HEK293 (cell line): ENCODE results near the gene SLC2A9.

ENCODE experiments used
- CTCF ChIP-seq: fragments of 450-650 bp; formaldehyde crosslinking; IDR thresholded peaks from 2 replicates; pipeline ENCODE4 v1.5.1; 2016; ENCODE audit warnings: missing biosample characterization, missing genetic modification characterization
- GFI1B ChIP-seq: fragments of 450-650 bp; formaldehyde crosslinking; IDR thresholded peaks from 2 replicates; pipeline ENCODE4 v1.5.1; 2016; ENCODE audit warnings: missing biosample characterization, missing genetic modification characterization
- GLI4 ChIP-seq: fragments of 450-650 bp; formaldehyde crosslinking; IDR thresholded peaks from 2 replicates; pipeline ENCODE4 v1.5.1; 2016; ENCODE audit warnings: missing biosample characterization, missing genetic modification characterization
- KLF7 ChIP-seq: fragments of 450-650 bp; formaldehyde crosslinking; IDR thresholded peaks from 2 replicates; pipeline ENCODE4 v1.5.1; 2016; ENCODE audit warnings: missing biosample characterization, missing genetic modification characterization, borderline replicate concordance
- REST ChIP-seq: fragments of 450-650 bp; formaldehyde crosslinking; IDR thresholded peaks from 2 replicates; pipeline ENCODE4 v1.5.1; 2016; ENCODE audit warnings: missing biosample characterization, missing genetic modification characterization
- SETDB1 ChIP-seq: IDR thresholded peaks from one replicate; pipeline ENCODE4 v1.6.1; 2017; ENCODE audit warnings: mild to moderate bottlenecking, low read length, moderate library complexity, mixed read lengths; ENCODE audit not compliant: insufficient read length
- YY1 ChIP-seq: fragments of 450-650 bp; formaldehyde crosslinking; IDR thresholded peaks from 2 replicates; pipeline ENCODE4 v1.5.1; 2018; ENCODE audit warnings: missing biosample characterization, missing genetic modification characterization
- ZEB2 ChIP-seq: fragments of 450-650 bp; formaldehyde crosslinking; IDR thresholded peaks from 2 replicates; pipeline ENCODE4 v1.5.1; 2016; ENCODE audit warnings: missing biosample characterization, missing genetic modification characterization
- ZNF133 ChIP-seq: fragments of 450-650 bp; formaldehyde crosslinking; IDR thresholded peaks from 2 replicates; pipeline ENCODE4 v1.5.1; 2016; ENCODE audit warnings: missing biosample characterization, missing genetic modification characterization
- ZNF561 ChIP-seq: fragments of 450-650 bp; IDR thresholded peaks from 2 replicates; pipeline ENCODE4 v1.5.1; 2018; ENCODE audit warnings: missing biosample characterization, missing genetic modification characterization, borderline replicate concordance
- ZNF629 ChIP-seq: fragments of 450-650 bp; formaldehyde crosslinking; IDR thresholded peaks from 2 replicates; pipeline ENCODE4 v1.5.1; 2017; ENCODE audit warnings: missing biosample characterization, missing genetic modification characterization
- ZNF670 ChIP-seq: fragments of 450-650 bp; formaldehyde crosslinking; IDR thresholded peaks from 2 replicates; pipeline ENCODE4 v1.5.1; 2016; ENCODE audit warnings: missing biosample characterization, missing genetic modification characterization, low read depth

DNA sequence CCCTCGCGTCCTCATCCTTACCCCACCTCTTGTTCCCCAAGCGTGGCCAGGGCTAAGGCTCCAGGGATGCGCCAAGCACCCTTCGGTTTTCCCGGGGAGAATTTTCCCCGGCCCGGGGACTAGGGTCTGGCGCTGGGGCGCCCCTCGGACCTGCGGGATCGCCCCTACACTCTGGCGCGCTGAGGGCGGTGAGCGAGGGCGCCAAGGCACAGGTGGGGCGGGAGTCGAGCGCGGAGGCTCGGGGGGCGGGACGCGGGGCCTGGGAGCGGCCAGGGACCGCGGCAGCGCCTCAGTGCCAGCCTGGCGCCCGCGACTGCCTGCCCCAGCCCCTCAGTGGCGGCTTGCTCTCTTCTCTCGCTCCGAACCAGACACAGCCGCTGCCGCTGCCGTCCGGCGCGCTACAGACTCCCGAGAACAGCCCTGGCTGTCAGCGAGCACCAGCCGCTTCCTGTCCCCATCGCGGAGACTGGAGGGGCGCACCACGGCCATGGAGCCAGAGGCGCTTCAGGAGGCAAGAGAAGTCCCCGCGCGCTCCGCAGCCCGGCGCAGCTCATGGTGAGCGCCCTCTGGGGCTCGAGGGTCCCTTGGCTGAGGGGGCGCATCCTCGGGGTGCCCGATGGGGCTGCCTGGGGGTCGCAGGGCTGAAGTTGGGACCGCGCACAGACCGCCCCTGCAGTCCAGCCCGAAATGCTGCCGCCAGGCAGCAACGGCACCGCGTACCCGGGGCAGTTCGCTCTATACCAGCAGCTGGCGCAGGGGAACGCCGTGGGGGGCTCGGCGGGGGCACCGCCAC is 239.8 kb downstream of the SLC2A9 start, which contains the start of gene DRD5:
- TF ChIP-seq REST (tag by site-specific recombination) (no peak), YY1 (no peak), CTCF (tag by site-specific recombination) (no peak), ZNF629 (tag by site-specific recombination) (no peak), GFI1B (tag by site-specific recombination) (no peak), ZNF561 (tag by site-specific recombination) (no peak), KLF7 (tag by site-specific recombination) (no peak), ZNF133 (no peak), ZEB2 (tag by site-specific recombination) (no peak), GLI4 (tag by site-specific recombination) (no peak), ZNF670 (tag by site-specific recombination) (no peak), SETDB1 (no peak)
